Endothelial cell of umbilical vein (primary cell): Measurements from ENCODE around the gene RASGRP4.
"Not testable (repeated sequence)": the region's sequence is repeated elsewhere in the genome, so short reads cannot be mapped to it uniquely, and the experiment has no call there.

Experiments used
- CTCF ChIP-seq, 2 donors: IDR thresholded peaks; 1 replicate in 1 of 2; 2 replicates in 1 of 2; pipeline ENCODE4 v1.5.1; 2011; ENCODE audit warnings: low read length in 2 of 2, mild to moderate bottlenecking in 2 of 2, moderate library complexity in 2 of 2, control low read depth in 1 of 2, inconsistent platforms in 1 of 2, low read depth in 1 of 2; ENCODE audit not compliant: insufficient read depth in 1 of 2; ENCODE audit errors: extremely low read depth in 1 of 2
- GATA2 ChIP-seq: IDR thresholded peaks from 2 replicates; pipeline ENCODE4 v1.7.0; 2011; ENCODE audit warnings: low read depth, mild to moderate bottlenecking, moderate library complexity, mixed read lengths, low read length; ENCODE audit not compliant: insufficient read length, insufficient read depth
- POLR2A ChIP-seq: IDR thresholded peaks from 2 replicates; pipeline ENCODE4 v1.6.1; 2012; ENCODE audit warnings: low read depth, mild to moderate bottlenecking, control low read depth, low read length
- POLR2AphosphoS5 ChIP-seq: IDR thresholded peaks from 2 replicates; pipeline ENCODE4 v1.6.1; 2012; ENCODE audit warnings: low read depth, mild to moderate bottlenecking, control low read depth, low read length, moderate library complexity; ENCODE audit not compliant: insufficient read depth

GRCh38 chr19:38427035-38427677 lies 1.1 kb upstream of the RASGRP4 start:
- TF ChIP-seq POLR2AphosphoS5; CTCF (IDR thresholded peaks at IDR 0.05; ENCODE audit: extremely low read depth in 1 of 2, insufficient read depth in 1 of 2, low read depth in 1 of 2, low read length in 2 of 2); GATA2; POLR2A: not testable (repeated sequence)
